OCI-LY7 (cell line): ENCODE measurements around the gene PRKAG2.

Experiments used
- EZH2phosphoT487 ChIP-seq: fragments of 200-600 bp; sonication (generic); IDR thresholded peaks from 2 replicates; pipeline ENCODE4 v1.6.1; 2018; ENCODE audit warnings: low read depth, borderline replicate concordance, mild to moderate bottlenecking, mixed run types, antibody characterized with exemption, low read length, moderate library complexity, mixed read lengths
- TF ChIP-seq, protein P1 (sequence below): fragments of 200-600 bp; sonication (generic); conservative IDR thresholded peaks from 2 replicates; pipeline ENCODE4 v1.5.1; 2014; ENCODE audit warnings: mild to moderate bottlenecking, antibody characterized with exemption, low read length, moderate library complexity, mixed read lengths

DNA sequence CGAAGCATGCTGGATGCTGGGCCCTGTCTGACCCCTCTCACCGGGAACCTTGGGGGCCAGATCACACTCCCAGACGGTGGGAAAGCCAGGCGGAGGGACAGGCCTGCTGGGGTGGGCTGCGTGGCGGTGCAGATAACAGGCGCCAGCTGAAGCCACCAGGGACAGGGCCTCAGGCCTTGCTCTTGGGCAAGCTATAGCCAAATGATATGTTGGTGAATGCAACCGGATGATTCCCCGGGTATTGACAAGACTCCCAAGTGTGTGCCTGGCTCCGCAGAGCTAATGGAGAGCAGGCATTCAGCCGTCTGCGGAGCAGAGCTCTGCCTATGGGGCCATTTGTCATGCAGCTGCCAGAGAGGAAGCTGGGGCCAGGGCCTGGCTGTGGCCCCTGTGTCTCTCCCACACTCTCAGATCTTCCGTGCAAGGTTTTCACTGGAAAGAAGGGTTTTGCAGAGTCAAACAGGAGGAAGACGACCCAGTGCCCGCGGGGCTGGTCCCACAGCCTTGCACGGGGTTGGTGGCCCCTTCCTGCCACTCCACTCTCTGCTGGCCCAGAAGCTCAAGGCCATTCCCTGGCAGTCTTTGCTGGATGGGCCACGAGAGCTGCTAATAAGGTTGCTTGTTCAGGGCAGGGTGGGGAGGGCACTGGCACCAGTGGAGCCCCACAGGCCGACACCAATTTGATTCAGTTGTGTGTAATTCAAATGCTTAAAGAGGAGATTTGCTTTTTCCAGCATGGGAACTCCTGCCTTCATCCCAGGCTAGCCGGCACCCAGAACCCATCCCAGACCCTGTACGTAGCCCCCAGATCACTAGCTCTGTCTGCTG lies 91.8 kb downstream of the PRKAG2 start:
- TF ChIP-seq, protein P1, sequence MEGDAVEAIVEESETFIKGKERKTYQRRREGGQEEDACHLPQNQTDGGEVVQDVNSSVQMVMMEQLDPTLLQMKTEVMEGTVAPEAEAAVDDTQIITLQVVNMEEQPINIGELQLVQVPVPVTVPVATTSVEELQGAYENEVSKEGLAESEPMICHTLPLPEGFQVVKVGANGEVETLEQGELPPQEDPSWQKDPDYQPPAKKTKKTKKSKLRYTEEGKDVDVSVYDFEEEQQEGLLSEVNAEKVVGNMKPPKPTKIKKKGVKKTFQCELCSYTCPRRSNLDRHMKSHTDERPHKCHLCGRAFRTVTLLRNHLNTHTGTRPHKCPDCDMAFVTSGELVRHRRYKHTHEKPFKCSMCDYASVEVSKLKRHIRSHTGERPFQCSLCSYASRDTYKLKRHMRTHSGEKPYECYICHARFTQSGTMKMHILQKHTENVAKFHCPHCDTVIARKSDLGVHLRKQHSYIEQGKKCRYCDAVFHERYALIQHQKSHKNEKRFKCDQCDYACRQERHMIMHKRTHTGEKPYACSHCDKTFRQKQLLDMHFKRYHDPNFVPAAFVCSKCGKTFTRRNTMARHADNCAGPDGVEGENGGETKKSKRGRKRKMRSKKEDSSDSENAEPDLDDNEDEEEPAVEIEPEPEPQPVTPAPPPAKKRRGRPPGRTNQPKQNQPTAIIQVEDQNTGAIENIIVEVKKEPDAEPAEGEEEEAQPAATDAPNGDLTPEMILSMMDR, result no peak
- TF ChIP-seq EZH2phosphoT487, result no peak
